Endodermal cell (in vitro differentiated cells): ENCODE results near the gene MX1. TPM values are rescaled to one million over a fixed set of nuclear protein-coding genes. Genes with fewer than 3 reads are reported as not detected.

ENCODE experiments used
- DNase-seq: peaks from one replicate; pipeline ENCODE4 v3.0.0-alpha.2; 2017
- H3K27ac ChIP-seq: 2 replicates; pipeline ENCODE4 v1.5.1; 2013; ENCODE audit warnings: mild to moderate bottlenecking, low read depth, low read length, moderate library complexity
- H3K27me3 ChIP-seq: 2 replicates; pipeline ENCODE4 v1.6.1; 2013; ENCODE audit warnings: mild to moderate bottlenecking, low read length, moderate library complexity; ENCODE audit not compliant: insufficient read depth, control insufficient read depth, poor library complexity, severe bottlenecking
- H3K36me3 ChIP-seq: 2 replicates; pipeline ENCODE4 v1.7.0; 2013; ENCODE audit warnings: mild to moderate bottlenecking, low read length, moderate library complexity; ENCODE audit not compliant: control insufficient read depth, insufficient read depth
- H3K4me1 ChIP-seq: one replicate; pipeline ENCODE4 v1.7.0; 2013; ENCODE audit warnings: low read length; ENCODE audit not compliant: control insufficient read depth, insufficient read depth
- H3K4me3 ChIP-seq: 2 replicates; pipeline ENCODE4 v1.5.1; 2013; ENCODE audit warnings: mild to moderate bottlenecking, low read length, moderate library complexity
- H3K9ac ChIP-seq: 2 replicates; pipeline ENCODE4 v1.6.1; 2013; ENCODE audit warnings: mild to moderate bottlenecking, low read length, moderate library complexity; ENCODE audit not compliant: poor library complexity, severe bottlenecking; ENCODE audit errors: extremely low read depth
- H3K9me3 ChIP-seq: 2 replicates; pipeline ENCODE4 v1.6.1; 2013; ENCODE audit warnings: mild to moderate bottlenecking, low read length, moderate library complexity; ENCODE audit not compliant: control insufficient read depth
- H3K27ac Mint-ChIP-seq: 2 replicates; pipeline ENCODE4 v1.8.0; 2020; ENCODE audit warnings: mixed read lengths
- H3K27me3 Mint-ChIP-seq: 2 replicates; pipeline ENCODE4 v1.8.0; 2021; ENCODE audit warnings: mild to moderate bottlenecking, mixed read lengths; ENCODE audit not compliant: insufficient read depth
- H3K36me3 Mint-ChIP-seq: 2 replicates; pipeline ENCODE4 v1.8.0; 2020; ENCODE audit warnings: low read depth, mixed read lengths
- H3K4me1 Mint-ChIP-seq: 2 replicates; pipeline ENCODE4 v1.8.0; 2020; ENCODE audit warnings: mixed read lengths
- H3K4me3 Mint-ChIP-seq: 2 replicates; pipeline ENCODE4 v1.8.0; 2020; ENCODE audit warnings: mild to moderate bottlenecking, moderate library complexity, mixed read lengths
- H3K9me3 Mint-ChIP-seq: 2 replicates; pipeline ENCODE4 v1.8.0; 2020; ENCODE audit warnings: mild to moderate bottlenecking, mixed read lengths
- CTCF ChIP-seq: fragments of 200-600 bp; sonication (generic); conservative IDR thresholded peaks from 2 replicates; pipeline ENCODE4 v1.5.0; 2021; ENCODE audit warnings: antibody characterized with exemption, mild to moderate bottlenecking
- WGBS, 2 experiments: methylation state at CpG; one replicate each; pipeline versions ENCODE4 v1.1.5 to v1.1.7; 2013; ENCODE audit warnings: missing lambda C conversion rate in 2 of 2, mixed read lengths in 1 of 2; ENCODE audit not compliant: insufficient coverage in 1 of 2, insufficient read length in 1 of 2; 5-methylcytosine and 5-hydroxymethylcytosine counted together
- total RNA-seq, 2 donors: library from RNA; stranded (reverse); fragmentation: NEBNext Ultra II Directional in 1 of 2; extraction: Animal tissue kit (Norgen Biotek cat#: 25700) in 1 of 2; gene quantifications; 2 replicates in 1 of 2; 3 replicates in 1 of 2; pipeline ENCODE4 v1.2.1, GENCODE V29; 2021

The MX1 gene
- total RNA-seq, 2 donors from 2014 or later, result 0.42 to 0.84 TPM

DNA sequence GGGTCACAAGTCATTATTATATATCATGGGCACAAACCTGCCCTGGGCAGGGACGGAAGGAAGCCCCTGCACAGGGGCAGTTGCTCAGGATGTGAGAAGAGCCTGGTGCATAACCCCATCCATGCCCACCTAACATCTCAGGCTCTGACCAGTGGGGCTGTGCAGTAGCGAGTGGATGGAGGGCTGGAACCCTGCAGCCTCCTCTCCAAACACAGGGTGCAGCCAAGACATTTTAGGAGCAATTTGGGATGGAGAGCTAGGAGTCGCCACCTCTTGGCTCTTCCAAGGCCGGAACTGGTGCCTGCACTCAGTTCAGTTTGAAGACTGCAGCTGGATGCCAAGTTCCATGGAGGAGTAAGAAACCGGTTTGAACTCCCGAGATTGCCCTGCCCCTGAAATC is 2.8 kb downstream of the MX1 start:
- 86 to 93% methylated on average over 5 to 6 of the region's 6 CpGs for WGBS, 2 experiments
- Mint-ChIP-seq H3K36me3 (no peaks in the 10 kb centered on the region), H3K9me3 (no peaks in the 10 kb centered on the region), H3K27me3 (peaks cover 56% of the 10 kb centered on the region), H3K4me1 (no peaks in the 10 kb centered on the region), H3K27ac (no peak overlapping the region), H3K4me3 (no peak overlapping the region)
- TF ChIP-seq CTCF, result no peak
- Histone ChIP-seq H3K27me3 (peaks cover 61% of the 10 kb centered on the region), H3K4me1 (no peaks in the 10 kb centered on the region), H3K9ac (no peak overlapping the region), H3K4me3 (no peak overlapping the region), H3K36me3 (no peaks in the 10 kb centered on the region), H3K27ac (no peak overlapping the region), H3K9me3 (no peaks in the 10 kb centered on the region)
- no peak for DNase-seq

DNA sequence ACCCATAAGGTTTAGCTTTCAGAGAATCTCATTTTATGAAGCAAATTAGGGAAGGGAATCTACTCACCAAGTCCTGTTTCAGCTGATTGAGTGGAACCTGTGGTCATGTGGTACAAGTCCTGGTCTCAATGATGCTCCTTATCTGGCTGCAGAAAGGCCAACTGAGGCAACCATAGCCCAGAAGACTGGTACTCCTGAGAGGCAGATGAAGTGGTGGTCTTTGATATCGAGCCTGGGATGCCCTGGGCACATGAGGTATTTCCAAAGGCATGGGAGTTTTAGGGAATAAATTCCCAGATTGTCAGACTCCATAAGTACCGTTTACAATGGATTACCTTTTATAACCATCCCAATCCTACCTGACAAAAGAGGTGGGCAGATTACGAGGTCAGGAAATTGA is 3.3 kb downstream of the MX1 start:
- no peak overlapping the region for H3K27ac Mint-ChIP-seq
- H3K36me3 Mint-ChIP-seq, result no peaks in the 10 kb centered on the region
- no peaks in the 10 kb centered on the region for H3K4me1 Mint-ChIP-seq
- Histone ChIP-seq H3K9ac (no peak overlapping the region), H3K4me1 (no peaks in the 10 kb centered on the region), H3K27ac (no peak overlapping the region), H3K27me3 (peaks cover 57% of the 10 kb centered on the region), H3K4me3 (no peak overlapping the region), H3K36me3 (no peaks in the 10 kb centered on the region), H3K9me3 (no peaks in the 10 kb centered on the region)
- no peak for TF ChIP-seq CTCF
- 88 to 92% methylated on average over 2 to 3 of the region's 3 CpGs for WGBS, 2 experiments
- H3K4me3 Mint-ChIP-seq, result no peak overlapping the region
- no peaks in the 10 kb centered on the region for H3K9me3 Mint-ChIP-seq
- DNase-seq, result no peak
- peaks cover 53% of the 10 kb centered on the region for H3K27me3 Mint-ChIP-seq

- H3K27me3 ChIP-seq, result peaks cover 52% of the 10 kb centered on the region
- Mint-ChIP-seq H3K4me1 (no peaks in the 10 kb centered on the region), H3K27ac (no peak overlapping the region), H3K36me3 (no peaks in the 10 kb centered on the region), H3K27me3 (peaks cover 47% of the 10 kb centered on the region), H3K9me3 (peaks cover 7% of the 10 kb centered on the region), H3K4me3 (no peak overlapping the region)
- H3K4me3 ChIP-seq, result no peak overlapping the region
- no peak for DNase-seq
- no peaks in the 10 kb centered on the region for H3K36me3 ChIP-seq
- no peak overlapping the region for H3K9ac ChIP-seq
- H3K9me3 ChIP-seq, result peaks cover 6% of the 10 kb centered on the region
- H3K4me1 ChIP-seq, result no peaks in the 10 kb centered on the region
- no peak for TF ChIP-seq CTCF
- H3K27ac ChIP-seq, result no peak overlapping the region
- 86 to 100% methylated on average over 4 to 8 of the region's 9 CpGs for WGBS, 2 experiments
Observed at GRCh38 chr21:41429925-41430491, 4.0 kb downstream of the MX1 start.
